ENCODE measurements around the gene APP. TPM values are rescaled to one million over a fixed set of nuclear protein-coding genes. Genes with fewer than 3 reads are reported as not detected.

APP gene
- total RNA-seq, 1 experiment from 2014 or later, result 472 TPM

- H3K4me3 Mint-ChIP-seq (ENCODE audit: unreplicated experiment), result no peak overlapping the region
- DNase-seq (ENCODE audit: unreplicated experiment), result no peak
- BruUV-seq (replicated peaks), result no TSS peak
- POLR2A ChIA-PET, result no interaction called here
- H3K36me3 Mint-ChIP-seq (ENCODE audit: insufficient read depth, unreplicated experiment), result peaks cover 65% of the 10 kb centered on the region
- no peaks in the 10 kb centered on the region for H3K4me1 Mint-ChIP-seq (ENCODE audit: insufficient read depth, unreplicated experiment)
- H3K27ac Mint-ChIP-seq (ENCODE audit: low read depth, unreplicated experiment), result no peak overlapping the region
- intact Hi-C loops (cut with micrococcal nuclease), result no loop called here
- no peaks in the 10 kb centered on the region for H3K9me3 Mint-ChIP-seq (ENCODE audit: unreplicated experiment)
- CTCF ChIA-PET, result no interaction called here
- no peaks in the 10 kb centered on the region for H3K27me3 Mint-ChIP-seq (ENCODE audit: insufficient read depth, unreplicated experiment)
- TF ChIP-seq CTCF (IDR thresholded peaks at IDR 0.05; ENCODE audit: unreplicated experiment), result no peak
Measured at GRCh38 chr21:26001356-26001755, 169.2 kb downstream of the APP start.

DNA sequence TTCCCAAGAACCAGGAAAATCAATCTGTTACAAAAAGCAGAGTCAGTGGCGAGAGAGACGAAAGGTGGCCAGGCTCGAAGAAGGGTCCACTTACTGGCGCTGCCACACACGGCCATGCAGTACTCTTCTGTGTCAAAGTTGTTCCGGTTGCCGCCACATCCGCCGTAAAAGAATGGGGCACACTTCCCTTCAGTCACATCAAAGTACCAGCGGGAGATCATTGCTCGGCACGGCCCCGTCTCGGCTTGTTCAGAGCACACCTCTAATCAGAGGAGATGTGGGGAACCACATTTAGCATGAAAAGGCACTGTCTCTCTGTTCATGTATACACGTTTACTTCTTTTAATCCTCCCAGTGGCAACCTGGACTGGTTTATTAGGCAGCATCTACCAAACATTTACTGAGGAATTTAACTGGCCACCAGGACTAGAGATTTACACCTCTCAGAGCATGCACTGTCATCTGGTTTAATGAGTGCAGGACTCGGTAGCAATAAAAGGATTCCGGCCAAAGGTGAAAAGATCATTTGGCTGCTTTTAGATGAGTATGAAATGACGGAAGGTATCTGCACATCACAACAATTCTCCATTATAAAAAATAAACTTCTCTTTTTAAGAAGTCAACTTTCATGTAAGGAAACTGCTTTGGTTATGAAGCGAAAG, 170.5 kb downstream of the APP start:
- no peaks in the 10 kb centered on the region for H3K9me3 Mint-ChIP-seq (ENCODE audit: unreplicated experiment)
- no peak for TF ChIP-seq CTCF (IDR thresholded peaks at IDR 0.05; ENCODE audit: unreplicated experiment)
- H3K4me1 Mint-ChIP-seq (ENCODE audit: insufficient read depth, unreplicated experiment), result no peaks in the 10 kb centered on the region
- intact Hi-C loops (cut with micrococcal nuclease), result no loop called here
- ChIA-PET POLR2A (no interaction called here), CTCF (interaction anchor here (0.5 kb wide), 1 partner anchor 13 kb away, joined by 3 read pairs; no protein-coding TSS in a partner anchor)
- BruUV-seq (replicated peaks), result no TSS peak
- no peak overlapping the region for H3K27ac Mint-ChIP-seq (ENCODE audit: low read depth, unreplicated experiment)
- H3K36me3 Mint-ChIP-seq (ENCODE audit: insufficient read depth, unreplicated experiment), result peaks cover 72% of the 10 kb centered on the region
- no peak overlapping the region for H3K4me3 Mint-ChIP-seq (ENCODE audit: unreplicated experiment)
- H3K27me3 Mint-ChIP-seq (ENCODE audit: insufficient read depth, unreplicated experiment), result no peaks in the 10 kb centered on the region
- no peak for DNase-seq (ENCODE audit: unreplicated experiment)

GRCh38 chr21:25997788-25998611, 172.6 kb downstream of the APP start:
- peaks cover 69% of the 10 kb centered on the region for H3K36me3 Mint-ChIP-seq (ENCODE audit: insufficient read depth, unreplicated experiment)
- BruUV-seq (replicated peaks), result no TSS peak
- POLR2A ChIA-PET, result interaction anchor here (0.8 to 1.3 kb wide), 2 partner anchors 11 to 18 kb away, joined by 3 read pairs; no protein-coding TSS in a partner anchor
- intact Hi-C loops (cut with micrococcal nuclease), result no loop called here
- H3K4me3 Mint-ChIP-seq (ENCODE audit: unreplicated experiment), result no peak overlapping the region
- H3K9me3 Mint-ChIP-seq (ENCODE audit: unreplicated experiment), result no peaks in the 10 kb centered on the region
- DNase-seq (ENCODE audit: unreplicated experiment), result no peak
- H3K27me3 Mint-ChIP-seq (ENCODE audit: insufficient read depth, unreplicated experiment), result no peaks in the 10 kb centered on the region
- no peaks in the 10 kb centered on the region for H3K4me1 Mint-ChIP-seq (ENCODE audit: insufficient read depth, unreplicated experiment)
- CTCF ChIA-PET, result interaction anchor here (0.6 kb wide), 1 partner anchor 10 kb away, joined by 5 read pairs; no protein-coding TSS in a partner anchor
- no peak for TF ChIP-seq CTCF (IDR thresholded peaks at IDR 0.05; ENCODE audit: unreplicated experiment)
- H3K27ac Mint-ChIP-seq (ENCODE audit: low read depth, unreplicated experiment), result no peak overlapping the region

GRCh38 chr21:25995278-25995677, 175.3 kb downstream of the APP start:
- no peak for TF ChIP-seq CTCF (IDR thresholded peaks at IDR 0.05; ENCODE audit: unreplicated experiment)
- H3K27ac Mint-ChIP-seq (ENCODE audit: low read depth, unreplicated experiment), result no peak overlapping the region

More at GRCh38 chr21:25995278-25995677, 175.3 kb downstream of the APP start:
- CTCF ChIA-PET, result no interaction called here
- H3K4me1 Mint-ChIP-seq (ENCODE audit: insufficient read depth, unreplicated experiment), result no peaks in the 10 kb centered on the region
- DNase-seq (ENCODE audit: unreplicated experiment), result no peak
- BruUV-seq (replicated peaks), result no TSS peak
- no peak overlapping the region for H3K4me3 Mint-ChIP-seq (ENCODE audit: unreplicated experiment)
- H3K27me3 Mint-ChIP-seq (ENCODE audit: insufficient read depth, unreplicated experiment), result no peaks in the 10 kb centered on the region
- H3K9me3 Mint-ChIP-seq (ENCODE audit: unreplicated experiment), result no peaks in the 10 kb centered on the region
- POLR2A ChIA-PET, result interaction anchor here (0.6 to 1.3 kb wide), 3 partner anchors 12 to 351 kb away, joined by 3 read pairs; no protein-coding TSS in a partner anchor
- intact Hi-C loops (cut with micrococcal nuclease), result no loop called here
- H3K36me3 Mint-ChIP-seq (ENCODE audit: insufficient read depth, unreplicated experiment), result peaks cover 68% of the 10 kb centered on the region
